ENCODE results near the gene MRAP2.

- TF ChIP-seq CTCF (conservative IDR thresholded peaks at IDR 0.05; ENCODE audit: low read length) (no peak), EZH2phosphoT487 (IDR thresholded peaks at IDR 0.05; ENCODE audit: borderline replicate concordance, low read depth, low read length) (no peak)
Observed at GRCh38 chr6:84002226-84002625, 31.3 kb upstream of the MRAP2 start.

All from OCI-LY7 (cell line).